Activated CD8-positive, alpha-beta memory T cell treated with anti-CD3 and anti-CD28 coated beads, Interleukin-2, amount 50 U/mL, for 48 hours (primary cell): Measurements from ENCODE around the gene PSMF1.

Source experiments
- DNase-seq: peaks from one replicate; pipeline ENCODE4 v3.0.0-alpha.2; 2020

PSMF1 gene

DNA sequence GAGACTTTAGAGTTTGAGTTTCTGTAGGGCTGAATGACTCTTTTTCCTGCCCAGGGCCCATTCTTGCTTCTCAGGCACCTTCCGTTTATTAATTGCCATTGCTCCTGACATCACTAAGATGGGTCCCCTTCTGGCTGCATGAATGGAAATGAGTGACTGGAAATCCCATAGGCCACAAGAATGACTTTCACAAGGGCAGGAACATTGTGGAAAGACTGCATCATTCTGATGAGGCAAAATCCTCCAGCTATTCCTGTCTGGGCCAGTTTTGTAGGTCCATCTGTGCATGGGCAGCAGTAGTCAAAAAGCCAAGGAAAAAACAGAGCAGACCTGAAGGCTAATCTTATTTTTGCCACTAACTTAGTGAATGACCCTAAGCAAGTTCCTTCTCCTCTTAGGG is 47.1 kb downstream of the PSMF1 start:
- DNase-seq, result peak; percentile 30

DNA sequence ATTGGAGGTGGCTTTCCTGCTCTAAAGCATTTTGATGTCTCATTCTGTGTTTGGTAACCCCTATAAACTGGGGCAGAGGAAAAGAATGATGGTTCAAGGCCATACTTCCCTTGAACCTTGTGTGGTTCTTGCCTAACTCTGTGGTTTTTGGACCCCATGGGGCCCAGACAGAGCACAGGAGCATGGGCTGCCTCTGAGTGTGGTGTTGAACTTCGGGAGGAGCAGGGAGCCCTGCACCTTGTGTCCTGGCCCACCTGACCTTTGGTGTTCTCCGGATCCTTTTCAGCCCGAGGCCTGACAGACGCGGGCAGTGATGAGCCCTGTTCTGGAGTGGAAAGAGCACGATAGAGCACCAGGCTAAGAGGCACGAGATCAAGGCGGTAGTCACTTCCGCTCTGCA is 47.5 kb downstream of the PSMF1 start:
- peak; percentile 30 for DNase-seq

DNA sequence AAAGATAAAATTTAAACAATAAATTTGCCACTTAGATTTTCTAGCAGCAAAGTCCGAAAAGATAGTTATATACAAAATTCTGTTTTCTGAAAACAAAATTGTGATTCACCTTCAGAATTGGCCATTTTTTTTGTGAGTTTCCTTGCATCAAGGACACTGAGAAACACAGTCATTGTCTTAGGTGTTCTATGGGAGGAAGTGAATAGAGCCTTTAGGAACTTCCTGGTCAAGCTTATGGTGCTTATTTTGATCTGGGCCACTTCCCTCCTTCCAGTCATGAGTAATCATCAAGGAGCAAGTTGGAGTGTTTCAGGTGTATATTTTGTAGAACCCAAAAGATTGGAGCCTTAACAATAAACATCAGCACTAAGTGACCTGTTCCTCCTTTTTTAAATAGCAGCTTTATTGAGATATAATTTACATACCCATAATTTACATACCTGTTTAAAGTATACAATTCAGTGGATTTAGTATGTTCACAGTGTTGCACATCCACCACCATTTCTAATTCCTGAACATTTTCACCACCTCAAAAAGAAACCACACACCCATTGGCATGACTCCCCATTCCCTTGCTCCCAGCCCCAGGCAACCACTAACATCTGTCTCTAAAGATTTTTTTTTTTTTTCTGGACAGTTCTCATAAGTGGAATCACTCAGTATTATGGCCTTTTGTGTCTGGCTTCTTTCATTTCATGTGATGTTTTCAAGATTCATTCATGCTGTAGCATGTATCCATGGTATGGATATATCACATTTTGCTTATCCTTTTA is 48.7 kb downstream of the PSMF1 start:
- no peak for DNase-seq

DNA sequence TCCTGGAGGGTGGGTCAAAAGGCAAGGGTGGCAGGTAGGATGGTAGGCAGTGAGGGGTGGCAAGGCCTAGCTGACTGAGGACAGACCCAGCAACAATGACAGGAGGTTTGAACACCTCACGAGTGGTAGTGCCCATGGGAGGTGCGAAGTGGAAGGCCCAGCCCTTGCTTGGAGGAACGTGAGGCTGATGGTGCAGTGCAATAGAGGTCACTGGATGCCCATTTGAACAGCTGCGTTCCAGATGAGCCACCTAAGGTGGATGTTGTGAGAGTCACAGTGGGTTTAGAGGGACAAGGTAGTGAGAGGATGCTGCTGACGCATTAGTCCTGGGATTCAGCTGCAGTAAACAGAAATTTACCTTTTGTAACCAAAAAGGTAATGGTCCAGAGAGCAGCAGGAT is 50.8 kb downstream of the PSMF1 start:
- DNase-seq, result peak; percentile 45

DNA sequence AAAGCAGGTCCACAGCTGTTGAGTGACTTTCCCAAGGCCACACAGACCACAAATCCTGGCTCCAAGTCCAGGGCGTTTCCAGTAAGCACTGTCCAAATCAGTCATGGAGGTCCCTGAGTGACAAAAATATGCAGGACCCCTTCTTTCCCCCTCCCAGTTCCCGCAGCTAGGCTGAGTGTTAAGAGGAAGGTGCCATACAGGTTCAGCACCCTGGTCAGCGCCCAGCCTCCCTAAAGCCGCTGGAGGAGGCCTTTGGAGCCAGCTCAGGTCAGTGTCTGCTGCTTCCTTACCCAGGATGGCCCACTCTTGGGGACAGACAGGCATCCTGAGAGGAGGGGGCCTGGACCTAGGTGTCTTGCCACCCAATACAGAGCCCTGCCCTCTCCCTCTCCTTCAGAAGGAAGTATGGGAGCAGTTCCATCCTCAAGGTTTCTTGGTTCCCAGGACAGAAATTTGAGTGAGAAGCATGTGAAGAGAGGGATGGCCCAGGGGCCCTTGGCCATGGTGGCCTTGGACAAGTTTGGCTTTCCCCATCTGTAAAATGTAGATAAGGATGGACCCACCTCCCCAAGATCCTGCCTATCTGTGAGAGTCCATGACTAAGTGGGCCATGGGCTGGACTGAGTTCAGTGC is 53.2 kb downstream of the PSMF1 start:
- peak; percentile 62 for DNase-seq

DNA sequence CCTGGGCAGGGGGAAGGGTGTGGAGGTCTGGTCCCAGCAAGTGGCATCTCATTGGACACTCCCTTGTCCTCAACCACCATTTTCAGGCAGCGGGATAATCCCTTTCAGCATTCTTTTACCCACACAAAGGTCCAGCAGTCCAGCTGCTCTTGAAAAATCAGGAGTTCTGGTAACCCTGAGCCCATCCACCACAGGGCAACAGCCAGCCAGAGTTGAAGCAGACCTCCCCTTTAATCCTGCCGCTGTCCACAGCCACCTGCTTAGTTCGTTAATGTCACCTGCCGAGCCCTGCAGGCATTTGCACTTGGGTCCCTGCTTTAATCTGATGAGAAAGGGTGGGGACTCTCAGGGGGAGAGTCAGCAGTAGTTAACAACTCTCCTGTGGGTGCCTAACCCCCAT is 55.3 kb downstream of the PSMF1 start:
- DNase-seq, result peak; percentile 23

DNA sequence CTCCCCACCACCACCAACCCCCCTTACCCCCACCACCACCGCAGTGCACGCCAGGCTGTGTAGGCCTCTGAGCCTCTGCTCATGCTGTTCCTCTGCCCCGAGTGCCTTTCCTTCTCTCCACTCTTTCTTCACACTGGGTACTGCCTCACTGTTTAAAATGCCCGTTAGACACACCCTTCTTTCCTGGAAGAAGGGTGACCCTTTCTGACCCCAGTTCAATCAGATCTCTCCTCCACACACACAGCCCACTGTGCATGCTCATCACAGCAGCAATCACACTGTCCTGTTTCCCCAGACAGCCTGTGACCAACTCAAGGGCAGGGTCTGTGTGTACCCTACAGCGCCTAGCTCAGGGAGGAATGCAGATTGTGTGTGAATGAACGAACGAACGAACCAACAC is 56.4 kb downstream of the PSMF1 start:
- DNase-seq, result no peak

DNA sequence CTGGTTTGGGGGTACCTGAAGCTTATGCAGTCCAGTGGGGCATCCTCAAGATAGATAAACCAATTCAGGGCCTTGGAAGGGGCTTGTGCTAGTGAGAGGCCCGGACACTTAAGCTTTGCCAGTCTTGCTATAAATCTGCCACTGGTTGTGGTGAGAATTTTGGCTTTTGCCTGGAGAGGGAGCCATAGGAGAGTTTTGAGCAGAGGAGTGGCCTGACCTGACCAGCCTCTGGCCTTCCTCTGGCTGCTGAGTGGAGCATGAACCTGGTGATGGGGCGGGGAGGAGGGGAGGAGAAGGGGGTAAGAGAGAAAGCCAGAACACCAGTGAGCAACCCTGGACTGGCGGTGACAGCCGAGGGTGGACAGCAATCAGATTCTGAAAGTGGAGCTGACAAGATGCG is 59.3 kb downstream of the PSMF1 start:
- DNase-seq, result no peak

DNA sequence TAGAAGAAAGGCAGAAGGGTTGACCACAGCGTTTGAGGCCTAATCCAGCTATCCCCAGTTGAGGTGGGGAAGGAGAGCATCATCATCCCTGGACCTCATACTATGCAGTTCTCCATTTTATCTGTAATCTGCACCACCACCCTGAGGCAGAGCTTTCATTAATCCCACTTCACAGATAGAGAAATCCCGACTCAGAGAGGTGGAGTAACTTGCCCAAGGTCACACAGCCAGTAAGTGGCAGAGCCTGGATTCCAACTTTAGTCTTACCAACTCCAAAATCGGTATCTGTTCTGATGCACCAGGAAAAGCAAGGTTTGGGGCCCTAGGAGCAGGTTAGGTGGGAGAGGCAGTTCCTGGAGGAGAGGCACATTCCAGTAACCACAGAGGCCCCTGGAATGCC is 59.7 kb downstream of the PSMF1 start:
- DNase-seq, result no peak

DNA sequence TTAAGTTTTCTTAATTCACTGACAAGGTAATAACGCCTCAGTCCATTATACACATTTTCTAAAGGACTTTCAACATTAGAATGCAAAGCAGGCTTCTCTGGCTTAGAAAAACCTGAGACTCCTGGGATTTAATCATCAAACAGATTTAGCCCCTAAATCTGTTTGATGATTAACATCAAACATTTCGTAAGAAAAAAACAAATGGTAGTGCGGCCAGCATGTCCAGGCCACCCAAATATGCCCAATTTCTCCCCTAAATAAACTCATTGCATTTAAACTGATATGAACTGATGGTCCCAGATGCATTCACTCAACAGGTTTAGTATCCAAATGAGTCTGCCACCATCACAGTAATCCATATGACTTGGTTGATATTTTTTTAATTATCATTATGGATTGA is 60.2 kb downstream of the PSMF1 start:
- DNase-seq, result no peak

DNA sequence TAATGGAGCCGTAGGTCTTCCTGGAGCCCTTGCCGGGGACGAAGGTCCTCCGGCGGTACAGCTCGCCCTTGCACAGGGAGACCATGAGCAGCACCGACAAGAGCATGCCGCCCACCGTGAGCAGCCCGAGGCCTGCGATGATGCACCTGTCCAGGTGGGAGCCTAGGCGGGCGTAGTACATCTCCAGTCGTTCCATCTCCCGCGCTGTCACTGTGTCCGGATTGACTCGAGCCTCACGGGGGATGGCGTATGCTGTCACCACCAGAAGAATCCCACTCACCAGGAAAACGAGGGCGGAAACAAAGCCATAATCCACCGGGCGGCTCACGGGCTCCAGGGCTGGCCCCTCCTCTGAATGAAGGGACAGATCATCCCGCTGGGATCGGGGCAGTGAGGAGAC is 62.5 kb downstream of the PSMF1 start:
- DNase-seq, result no peak

DNA sequence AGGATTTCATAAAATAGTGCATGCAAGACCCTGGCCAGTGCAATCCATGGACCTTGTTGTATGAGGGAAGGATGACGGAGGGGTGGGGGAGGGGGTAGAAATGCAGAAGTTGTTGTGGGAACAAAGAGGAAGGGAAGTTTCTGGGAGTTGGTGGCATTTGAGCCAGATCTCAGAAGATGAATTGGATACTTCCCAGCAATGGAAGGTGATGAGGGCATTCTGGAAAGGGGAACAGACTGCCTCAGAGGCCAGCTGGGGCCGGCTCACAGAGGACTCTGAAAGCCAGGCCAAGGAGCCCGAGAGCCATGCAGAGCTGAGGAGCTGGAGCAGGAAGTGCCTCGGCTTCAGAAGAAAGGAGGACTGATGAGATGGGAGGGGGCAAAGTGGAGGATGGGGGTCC is 63.7 kb downstream of the PSMF1 start:
- DNase-seq, result no peak

DNA sequence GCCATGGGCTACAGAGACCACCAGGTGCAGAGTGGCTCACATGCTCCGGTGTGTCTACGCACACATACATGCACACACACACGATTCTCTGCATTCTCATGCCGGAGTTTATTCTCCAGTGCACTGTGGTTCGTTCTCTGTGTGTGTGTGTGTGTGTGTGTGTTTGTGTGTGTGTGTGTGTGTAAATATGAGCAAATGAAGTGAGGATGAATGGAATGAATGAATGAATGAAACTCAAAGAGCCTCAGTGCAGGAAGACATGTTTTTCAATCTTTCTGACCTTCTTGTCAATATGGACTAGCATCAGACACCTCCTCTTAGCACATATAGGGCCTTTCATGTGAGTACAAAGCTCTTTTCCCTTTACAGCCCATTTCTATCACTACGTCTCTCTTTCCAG is 64.8 kb downstream of the PSMF1 start:
- DNase-seq, result no peak

DNA sequence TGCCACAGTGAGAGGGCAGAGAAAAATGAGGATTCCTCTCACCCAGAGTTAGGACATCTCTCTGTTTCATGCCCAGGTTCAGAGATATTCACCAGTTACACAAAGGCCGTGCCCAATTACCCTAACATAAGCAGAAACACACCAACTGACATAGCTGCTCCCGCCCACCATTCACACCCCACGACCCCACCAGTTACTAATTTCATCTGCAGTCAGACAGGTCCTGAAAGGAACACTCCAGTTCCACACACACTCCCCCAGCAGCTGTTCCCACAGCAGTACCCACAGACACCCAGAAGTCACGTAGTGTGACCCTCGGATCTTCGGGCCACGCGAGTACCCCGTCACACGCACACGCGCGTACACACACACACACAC is 65.8 kb downstream of the PSMF1 start:
- no peak for DNase-seq

DNA sequence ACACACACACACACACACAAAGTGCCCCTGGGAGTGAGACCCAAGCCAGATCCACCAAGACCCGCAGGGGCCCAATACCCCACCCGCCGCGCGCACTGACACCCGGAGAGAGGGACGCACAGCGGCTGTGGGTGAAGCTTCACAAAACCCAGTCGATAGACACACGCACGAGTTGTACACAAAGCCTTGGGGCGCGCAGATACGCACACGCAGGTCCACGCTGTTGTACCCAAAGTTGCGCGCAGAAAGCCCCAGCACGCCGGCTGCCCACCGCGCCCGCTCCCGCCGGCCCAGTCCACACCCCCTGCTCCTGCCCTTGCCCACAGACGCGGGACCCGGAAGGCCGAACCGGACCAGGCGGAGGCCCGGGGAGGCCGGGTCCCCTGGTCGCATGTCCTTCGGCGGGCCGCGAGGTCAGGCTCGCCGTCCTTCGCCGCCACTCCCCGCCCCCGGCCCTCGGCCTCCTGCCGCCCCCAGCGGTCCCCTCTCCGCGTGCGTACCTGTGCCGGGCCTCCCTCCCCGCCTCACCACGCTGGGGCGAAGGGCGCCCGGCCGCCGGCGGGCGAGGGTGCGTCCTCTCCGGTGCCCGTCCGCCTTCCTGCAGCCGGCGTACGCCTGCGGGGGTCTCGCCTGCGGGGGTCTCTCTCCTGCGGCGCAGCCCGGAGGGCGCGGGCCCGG is 66.4 kb downstream of the PSMF1 start, which contains the start of gene TMEM74B:
Gene TMEM74B (minus strand): TSS at position 344 of the 678 bp plus-strand sequence. CDS start 1,180 bp downstream, outside the sequence.
- peak; percentile 59 for DNase-seq

DNA sequence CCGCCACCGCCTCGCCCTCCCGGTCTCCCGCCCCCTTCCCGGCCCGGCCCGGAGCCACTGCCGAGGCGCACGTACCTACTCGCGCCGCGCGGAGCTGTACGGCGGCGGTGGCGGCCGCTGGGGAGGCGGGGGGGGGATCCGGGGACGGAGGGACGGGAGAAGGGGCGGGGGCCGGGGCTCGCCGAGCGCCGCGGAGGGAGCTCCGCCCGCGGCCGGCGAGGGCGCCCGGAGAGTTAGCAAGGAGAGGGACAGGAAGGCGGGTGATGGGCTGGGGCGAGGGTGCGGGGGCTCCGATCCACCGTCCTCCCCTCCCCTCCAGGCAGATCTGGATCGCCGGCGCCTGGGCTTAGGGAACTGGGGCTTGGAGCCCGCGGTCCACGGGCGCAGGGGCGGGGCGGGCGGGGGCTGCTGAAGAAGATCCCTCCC is 66.9 kb downstream of the PSMF1 start:
- no peak for DNase-seq

DNA sequence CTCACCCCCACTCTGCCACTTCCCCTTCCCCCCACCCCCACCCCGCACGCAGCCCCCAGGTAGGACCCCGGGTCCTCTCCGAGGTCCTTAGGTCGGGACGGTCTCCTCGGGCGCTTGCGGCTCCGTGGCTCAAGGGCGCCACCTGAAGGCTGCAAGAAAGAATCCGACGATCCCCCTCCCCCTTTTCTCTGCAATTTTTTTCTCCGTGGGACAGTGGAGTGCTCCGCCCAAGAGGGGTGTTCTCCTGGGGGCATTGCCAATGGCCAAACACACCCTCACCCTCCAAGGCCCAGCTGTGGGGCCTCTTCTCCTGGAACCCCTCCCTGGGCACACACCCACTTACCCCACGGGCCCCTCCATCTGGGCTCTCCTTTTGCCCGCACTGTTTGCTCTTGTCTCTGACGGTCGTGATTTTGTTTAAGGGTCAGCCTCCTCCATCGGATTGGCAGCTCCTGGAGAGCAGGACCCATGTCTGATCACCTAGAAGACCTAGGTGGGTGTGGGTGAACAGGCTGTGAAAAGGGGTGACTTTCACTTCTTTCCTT is 67.5 kb downstream of the PSMF1 start:
- DNase-seq, result peak; percentile 80

DNA sequence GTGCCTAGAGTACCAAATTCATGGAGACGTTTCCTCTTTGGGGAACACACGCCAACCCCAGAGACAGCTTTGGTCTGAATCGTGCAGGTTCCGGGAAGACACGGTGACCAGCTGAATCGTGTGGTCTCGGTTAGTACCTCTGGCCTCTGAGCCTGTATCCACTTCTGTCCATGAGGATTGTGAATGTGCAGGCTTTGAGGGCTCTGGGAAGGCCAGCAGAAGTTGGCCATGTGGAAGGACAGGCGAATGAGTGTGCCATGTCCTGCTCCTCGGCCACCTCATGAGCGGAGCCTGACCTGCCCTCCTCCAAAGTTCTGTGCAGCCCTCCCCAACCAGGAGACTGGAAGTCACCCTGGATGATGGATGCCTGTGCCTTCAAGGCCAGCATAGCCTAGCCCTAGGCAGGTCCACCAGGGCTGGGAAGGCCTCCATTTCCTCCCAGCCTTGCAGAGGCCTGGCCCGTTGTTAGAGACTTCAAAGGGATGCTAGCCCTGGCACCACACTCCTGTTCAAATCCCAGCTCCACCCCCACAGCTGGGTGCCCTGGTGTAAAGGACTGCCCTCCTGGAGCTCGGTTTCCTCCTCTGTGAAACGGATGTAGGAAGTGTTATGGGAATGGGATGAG is 68.1 kb downstream of the PSMF1 start:
- DNase-seq, result no peak

DNA sequence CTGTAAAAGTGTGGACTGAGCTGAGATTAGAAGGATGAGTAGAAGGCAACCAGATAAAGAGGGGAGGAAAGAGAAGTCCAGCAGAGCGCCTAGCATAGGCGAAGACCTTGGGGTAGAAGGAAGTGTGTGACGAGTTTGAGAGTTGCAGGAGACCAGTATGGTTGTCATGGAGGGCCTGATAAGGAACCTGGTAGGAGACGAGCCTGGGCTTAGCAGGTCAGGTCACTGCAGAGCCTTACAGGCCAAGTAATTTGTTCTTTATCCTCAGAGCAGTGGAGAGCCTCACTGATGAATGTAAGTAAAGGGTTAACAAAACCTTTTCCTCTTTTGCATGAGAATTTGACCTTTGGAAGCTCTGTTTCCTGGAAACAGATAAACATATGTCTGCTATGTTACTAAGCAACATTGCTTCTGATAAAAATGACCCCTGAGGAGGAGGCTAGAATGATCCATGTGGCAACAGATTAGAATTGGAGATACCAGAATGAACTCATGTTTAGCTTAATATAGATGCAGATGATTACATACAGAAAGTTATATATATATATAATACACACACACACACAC is 69.3 kb downstream of the PSMF1 start:
- no peak for DNase-seq

DNA sequence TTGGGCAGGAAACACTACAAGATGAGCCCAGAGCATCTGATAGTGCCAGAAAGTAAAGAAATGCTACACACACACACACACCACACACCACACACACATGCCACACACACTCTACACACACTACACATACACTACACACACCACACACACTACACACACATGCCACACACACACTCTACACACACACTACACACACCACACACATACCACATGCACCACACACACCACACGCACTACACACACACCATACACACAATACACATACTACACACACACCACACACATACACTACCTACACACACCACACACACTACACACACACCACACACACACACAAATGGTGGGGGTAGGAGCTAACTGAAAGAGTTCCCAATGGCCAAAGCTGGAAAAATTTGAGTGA is 69.9 kb downstream of the PSMF1 start:
- DNase-seq, result no peak

DNA sequence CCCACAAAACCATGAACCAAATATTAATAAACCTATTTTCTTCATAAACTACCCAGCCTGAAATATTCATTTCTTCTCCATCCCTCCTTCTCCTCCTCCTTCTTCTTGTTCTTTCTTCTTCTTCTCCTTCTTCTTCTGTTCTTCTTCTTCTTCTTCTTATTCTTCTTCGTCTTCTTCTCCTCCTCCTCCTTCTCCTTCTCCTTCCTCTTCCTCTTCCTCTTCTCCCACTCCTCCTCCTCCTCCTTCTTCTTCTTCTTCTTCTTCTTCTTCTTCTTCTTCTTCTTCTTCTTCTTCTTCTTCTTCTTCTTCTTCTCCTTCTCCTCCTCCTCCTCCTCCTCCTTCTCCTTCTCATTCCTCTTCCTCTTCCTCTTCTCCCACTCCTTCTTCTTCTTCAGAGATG is 71.4 kb downstream of the PSMF1 start:
- no peak for DNase-seq

DNA sequence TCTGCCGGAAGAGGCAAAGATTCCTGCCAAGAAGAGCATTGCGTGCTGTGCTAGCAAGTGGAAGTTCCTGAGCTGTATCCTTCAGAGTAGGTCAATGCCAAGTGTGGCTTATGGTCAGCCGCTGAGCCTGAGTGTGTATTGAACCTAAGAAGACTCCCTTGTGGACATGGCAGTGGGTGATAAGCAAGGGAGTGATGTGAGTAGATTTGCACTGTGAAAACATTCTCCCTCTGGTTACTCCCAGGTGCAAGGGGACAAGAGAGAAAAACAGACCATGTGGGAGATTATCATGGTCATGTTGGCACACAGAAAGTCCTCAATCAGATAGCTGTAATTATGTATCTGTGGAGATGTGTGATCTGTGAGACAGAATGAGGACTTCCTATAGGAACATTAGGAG is 72.4 kb downstream of the PSMF1 start:
- DNase-seq, result no peak

DNA sequence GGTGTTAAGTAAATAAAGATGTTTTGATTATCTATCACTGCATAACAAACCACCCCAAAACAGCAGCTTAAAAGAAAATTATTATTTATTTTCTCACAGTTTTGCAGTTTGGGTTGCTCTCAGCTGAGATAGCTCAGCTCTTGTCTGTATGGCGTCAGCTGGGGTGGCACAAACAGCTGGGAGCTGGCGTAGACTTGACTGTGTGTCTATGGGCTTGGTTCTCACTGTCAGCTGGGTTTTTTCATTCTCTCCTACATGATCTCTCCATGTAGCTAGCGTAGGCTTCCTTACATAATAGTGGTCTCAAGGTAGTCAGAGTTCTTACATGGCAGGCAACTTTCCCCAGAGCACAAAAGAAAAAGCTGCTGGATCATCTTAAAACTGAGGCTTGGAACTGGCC is 72.9 kb downstream of the PSMF1 start:
- no peak for DNase-seq
